ENCODE measurements around the gene WDR41.

The WDR41 gene

DNA sequence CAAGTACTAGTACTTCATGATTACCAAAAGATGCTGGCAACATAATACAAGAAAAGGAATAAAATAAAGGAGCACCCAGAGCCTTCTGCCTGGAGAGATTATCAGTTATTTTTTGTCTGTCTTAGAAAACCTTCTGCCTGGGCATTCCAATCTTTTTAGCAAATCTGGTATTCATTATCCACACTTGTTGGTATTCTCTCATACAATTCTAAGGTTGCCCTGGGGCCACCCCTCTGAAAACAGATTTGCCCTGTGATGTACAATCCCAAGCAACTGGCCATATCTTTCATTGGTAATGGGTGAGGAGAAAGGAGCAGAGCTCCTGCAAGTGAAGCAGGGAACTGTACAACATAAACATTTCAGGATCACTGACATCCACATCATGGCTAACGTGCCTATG is 47.8 kb downstream of the WDR41 start:
- no peak for DNase-seq

DNA sequence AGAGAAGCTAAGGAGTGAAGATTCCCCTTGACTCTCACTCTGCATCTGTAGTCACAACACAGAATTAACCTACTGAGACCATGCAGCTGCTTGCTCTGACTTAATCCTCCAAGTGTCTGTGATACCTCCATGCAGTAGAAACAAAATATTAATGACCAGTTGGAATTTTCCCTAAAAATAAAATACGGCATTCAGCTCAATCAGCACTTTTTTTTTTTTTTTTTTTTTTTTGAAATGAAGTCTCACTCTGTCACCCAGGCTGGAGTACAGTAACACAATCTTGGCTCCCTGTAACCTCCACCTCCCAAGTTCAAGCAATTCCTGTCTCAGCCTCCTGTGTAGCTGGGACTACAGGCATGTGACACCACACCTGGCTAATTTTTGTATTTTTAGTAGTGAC is 48.4 kb downstream of the WDR41 start:
- DNase-seq, result no peak

DNA sequence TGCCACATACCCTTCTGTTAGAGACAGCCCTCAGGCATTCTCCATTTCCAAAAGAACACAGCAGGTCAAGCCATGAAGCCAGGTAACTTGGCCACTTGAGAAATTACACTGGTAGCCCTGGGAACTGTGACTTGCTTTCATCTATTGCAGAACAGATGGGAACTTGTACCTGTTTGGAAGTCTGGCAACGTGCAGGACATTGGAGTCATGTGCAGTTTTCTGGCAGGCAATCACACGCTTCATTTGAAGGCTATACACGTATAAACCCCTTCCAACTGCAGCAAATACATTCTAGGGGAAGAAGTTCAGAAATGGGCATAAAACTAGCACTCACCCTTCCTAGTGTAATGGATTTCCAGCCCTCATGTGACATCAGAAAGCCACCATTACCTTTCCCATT is 54.0 kb downstream of the WDR41 start:
- no peak for DNase-seq

DNA sequence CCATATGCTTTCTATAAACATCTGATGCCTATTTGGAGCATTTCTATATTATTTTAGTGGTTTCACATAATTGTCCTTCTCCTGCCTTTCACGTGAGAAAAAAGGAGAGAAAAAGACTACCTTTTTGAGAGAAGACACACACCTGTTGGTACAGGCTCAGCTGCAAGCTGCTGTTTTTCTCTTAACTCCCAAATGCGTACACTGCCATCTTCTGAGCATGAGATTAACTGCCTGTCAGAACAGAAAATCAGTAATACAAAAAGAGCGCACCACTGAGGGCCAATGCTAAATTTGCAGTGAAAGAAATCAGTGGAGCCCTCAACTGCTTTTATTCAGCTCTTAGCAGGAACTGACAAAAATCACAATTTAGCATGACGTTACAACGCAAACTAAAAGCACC is 54.9 kb downstream of the WDR41 start:
- no peak for DNase-seq

DNA sequence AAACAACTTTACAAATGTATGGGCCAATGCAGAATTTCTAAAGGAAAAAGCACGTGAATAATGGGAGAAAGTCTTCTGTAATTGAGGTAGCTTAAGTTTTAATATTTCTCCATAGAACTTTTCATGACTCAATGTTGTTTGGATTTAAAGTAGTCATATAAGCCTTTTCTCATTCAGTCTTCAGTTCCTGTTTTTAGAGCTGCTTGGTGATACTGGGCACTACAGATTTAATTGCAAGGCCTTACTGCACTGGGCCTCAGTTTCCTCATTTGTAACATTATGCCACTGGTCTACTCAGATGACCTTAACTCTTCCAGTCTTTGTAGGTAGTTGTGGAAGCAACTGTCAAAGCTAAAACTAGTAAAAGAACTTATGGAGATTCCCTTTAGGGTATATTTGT is 60.4 kb downstream of the WDR41 start:
- DNase-seq, result no peak

DNA sequence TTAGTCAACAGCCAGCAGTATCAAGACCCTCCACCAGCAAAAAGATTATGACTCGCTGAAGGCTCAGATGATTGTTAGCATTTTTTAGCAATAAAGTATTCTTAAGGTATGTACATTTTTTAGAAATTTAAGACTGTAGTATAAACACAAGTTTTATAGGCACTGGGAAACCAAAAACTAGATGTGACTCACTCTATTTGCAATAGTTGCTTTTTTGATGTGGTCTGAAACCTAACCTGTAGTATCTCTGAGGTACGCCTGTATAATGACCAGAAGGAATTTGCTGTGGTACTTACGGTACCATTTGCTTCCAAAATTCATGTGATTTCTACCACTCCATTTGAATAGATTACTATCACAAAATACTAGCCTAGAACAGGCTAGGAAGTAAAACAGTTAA is 60.8 kb downstream of the WDR41 start:
- no peak for DNase-seq

DNA sequence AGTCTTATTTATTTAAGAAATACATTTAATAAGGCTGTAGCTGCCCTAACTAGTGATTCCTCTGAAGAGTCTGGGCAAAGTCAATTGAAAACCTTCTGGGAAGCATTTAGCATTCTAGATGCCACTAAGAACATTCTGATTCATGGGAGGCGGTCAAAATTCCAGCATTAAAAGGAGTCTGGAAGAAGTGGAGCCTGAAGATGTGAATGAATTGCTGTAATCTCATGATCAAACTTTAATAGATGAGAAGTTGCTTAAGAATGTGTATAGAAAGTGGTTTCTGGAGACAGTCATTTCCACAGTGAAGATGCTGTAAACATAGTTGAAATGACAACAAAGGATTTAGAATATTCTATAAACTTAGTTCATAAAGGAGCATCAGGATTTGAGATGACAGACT is 61.4 kb downstream of the WDR41 start:
- DNase-seq, result no peak

DNA sequence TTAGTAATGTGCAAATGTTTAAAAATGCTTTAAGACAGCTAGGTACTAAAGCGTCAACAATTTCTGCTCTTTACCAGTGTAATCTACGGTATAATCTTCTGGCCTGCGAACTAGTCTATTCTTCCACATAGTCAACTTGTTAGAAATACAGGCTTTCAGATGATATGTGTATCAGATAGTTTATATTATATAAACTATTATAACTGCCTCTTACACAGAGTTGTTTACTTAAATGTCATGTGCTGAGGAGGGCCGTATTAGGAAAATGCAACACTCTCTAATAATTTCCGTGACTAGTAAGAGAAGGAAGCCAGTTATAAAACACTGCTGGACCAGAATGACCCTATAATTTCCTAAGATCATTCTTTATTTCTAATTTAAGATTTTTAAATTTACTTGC is 63.6 kb downstream of the WDR41 start:
- DNase-seq, result no peak

DNA sequence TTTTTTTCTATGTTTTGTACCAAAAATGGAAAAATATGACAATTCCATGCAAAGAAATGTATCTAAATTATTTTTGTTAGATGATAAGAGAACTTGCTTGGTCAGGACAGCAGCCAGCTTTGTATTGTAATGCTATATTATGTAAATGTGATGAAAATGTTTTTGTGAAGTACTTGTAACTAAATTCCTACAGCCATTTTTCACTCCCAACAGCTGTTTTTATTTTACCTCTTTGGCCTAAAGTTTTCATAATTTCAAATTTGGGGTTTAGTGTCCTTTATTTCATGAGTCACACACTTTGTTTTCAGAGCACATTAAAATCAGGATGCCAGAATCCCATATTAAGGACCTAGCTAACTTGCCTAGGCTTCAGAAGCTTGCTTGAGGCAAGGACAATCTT is 64.1 kb downstream of the WDR41 start:
- DNase-seq, result no peak

DNA sequence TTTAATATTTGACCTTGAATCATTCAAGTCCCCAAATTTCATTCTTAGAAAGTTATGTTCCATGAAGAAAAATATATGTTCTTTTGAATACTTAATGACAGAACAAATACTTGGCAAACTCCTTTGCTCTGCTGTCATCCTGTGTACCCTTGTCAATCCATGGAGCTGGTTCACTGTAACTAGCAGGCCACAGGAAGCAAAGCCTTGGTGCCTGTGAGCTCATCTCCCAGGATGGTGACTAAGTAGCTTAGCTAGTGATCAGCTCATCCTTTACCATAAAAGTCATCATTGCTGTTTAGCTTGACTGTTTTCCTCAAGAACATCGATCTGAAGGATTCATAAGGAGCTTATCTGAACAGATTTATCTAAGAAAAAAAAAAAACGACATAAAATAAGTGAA is 65.4 kb downstream of the WDR41 start:
- no peak for DNase-seq

DNA sequence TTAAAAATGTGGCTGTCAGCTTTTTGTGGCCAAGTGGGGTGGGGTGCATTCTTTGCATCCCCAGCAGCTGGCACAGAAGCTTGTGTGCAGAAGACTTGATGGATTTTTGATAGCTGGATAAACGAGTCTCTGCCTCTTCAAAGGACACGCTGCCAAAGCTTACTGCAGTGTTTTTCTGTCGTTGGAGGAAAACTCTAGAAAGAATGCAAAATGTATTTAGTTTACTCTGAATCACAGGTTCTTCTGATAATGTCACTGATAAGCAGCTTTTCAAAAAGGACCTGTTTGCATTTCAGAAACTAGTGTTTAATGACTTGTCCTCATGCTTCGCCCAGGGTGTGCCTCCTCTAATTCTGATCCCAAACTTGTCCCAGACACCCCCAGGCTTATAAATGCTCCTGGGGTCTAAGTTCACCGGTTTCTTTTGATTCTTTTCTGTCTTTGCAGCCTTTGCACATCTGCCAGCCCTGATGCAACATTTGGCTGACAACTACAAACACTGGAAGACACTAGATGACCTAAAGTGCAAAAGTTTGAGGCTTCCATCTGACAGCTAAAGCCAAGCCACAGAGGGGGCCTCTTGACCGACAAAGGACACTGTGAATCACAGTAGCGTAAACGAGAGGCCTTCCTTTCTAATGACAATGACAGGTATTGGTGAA is 66.0 kb downstream of the WDR41 start:
- no peak for DNase-seq

DNA sequence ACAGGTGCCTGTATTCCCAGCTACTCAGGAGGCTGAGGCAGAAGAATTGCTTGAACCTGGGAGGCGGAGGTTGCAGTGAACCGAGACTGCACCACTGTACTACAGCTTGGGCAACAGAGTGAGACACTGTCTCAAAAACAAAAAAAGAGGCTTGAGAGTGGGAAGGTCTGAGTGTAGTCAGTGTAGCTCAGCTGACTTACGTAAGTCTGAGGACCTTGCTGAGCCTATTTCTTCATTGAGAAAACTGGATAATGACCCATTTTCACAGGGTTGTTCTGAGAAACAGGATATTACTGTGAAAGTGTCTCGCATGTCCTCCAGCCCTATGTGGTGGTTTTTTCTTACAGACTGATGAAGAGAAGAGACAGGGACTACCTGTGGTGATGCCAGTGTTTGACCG is 66.7 kb downstream of the WDR41 start:
- DNase-seq, result no peak

DNA sequence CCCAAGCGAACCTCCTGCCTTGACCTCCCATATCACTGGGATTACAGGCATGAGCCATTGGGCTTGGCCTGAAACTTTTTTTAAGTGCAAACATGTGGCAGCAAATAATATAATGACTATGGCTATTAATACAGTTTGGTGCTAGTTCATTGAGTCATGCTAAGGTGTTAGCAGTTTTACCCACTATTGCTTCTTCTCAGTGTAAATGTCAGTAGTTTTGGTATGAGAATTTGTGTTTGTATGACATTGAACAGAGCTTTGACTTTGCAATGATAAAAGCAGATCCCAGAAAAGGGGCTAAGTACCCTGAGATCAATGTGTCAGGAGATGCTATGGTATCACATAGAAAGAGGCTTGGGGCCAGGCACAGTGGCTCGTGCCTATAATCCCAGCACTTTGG is 67.2 kb downstream of the WDR41 start:
- DNase-seq, result no peak

DNA sequence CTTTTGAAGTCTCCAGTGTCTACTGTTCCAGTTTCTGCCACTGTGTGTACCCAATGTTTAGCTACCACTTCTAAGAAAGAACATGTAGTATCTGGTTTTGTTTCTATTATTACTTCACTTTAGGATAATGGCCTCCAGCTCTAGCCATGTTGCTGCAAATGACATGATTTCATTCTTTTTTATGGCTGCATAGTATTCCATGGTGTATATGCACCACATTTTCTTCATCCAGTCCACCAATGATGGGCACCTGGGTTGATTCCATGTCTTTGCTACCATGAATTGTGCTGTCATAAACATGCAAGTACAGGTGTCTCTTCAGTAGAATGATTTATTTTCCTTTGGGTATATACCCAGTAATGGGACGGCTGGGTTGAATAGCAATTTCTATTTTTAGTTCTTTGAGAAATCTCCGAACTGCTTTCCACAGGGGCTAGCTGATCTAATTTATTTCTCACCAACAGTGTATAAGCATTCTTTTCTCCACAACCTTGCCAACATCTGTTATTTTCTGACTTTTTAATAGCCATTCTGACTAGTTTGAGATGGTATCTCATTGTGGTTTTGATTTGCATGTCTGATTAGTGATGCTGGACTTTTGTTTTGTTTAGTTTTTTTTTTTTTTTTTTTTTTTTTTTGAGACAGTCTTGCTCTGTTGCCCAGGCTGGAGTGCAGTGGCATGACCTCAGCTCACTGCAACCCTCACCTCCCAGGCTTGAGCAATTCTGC is 68.9 kb downstream of the WDR41 start:
- no peak for DNase-seq

DNA sequence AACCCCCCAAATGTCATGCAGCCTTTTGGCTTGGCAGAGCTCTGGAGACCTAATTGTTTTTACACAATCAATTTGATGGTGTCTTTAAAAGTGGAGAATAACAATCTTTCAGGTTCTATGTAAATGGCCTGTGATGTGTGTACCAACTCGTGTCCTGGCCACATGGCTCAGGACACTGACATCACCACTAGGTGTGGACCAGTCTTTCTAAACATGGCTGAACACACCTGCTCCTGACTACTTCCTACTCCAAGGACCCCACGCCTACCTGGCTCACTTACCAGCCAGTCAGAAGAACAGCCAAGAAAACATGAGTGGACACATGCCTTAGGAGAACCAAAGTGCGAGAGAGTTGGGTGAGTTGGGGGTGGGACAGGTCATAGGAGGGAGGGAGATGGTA is 71.2 kb downstream of the WDR41 start:
- DNase-seq, result no peak

DNA sequence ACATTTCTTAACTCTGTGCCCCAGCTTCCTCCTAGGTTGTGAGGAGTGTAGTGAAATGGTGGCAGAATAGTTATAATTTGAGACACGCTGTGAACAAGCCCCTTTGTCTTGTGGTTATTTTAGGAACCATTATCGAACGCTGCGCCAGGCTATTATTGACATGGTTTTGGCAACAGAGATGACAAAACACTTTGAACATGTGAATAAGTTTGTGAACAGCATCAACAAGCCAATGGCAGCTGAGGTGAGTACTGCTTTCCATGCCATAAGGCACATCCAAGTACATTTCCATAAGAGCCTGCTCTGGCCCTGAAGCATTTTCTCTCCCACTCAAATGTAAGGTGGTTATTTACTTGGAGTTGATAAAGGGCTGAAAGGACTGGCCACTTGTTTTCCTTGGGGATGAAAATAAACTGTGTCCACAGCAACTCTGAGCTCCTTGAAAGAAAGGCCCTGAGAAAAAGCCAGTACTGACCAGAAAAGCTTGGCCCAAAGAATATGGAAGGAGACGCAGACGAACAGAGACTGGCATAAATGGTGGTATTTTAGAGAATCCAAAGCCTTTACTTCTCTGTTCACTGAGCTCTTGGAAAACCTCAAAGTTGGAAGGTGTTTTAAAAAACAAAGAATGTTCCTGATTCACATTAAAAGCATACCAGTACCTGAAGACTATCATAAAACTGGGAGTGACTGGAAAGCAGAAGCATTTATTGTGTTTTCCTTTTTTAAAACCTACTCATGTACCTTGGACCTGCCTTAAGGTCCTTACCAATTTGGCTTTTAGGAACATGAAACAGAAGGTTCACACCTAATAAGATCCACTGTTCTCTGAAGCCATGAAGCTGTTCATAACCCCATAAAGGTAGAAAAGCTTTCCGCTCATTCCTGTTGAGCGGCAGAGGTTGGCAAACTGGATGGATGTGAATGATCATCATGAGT is 72.2 kb downstream of the WDR41 start:
- DNase-seq, result no peak

DNA sequence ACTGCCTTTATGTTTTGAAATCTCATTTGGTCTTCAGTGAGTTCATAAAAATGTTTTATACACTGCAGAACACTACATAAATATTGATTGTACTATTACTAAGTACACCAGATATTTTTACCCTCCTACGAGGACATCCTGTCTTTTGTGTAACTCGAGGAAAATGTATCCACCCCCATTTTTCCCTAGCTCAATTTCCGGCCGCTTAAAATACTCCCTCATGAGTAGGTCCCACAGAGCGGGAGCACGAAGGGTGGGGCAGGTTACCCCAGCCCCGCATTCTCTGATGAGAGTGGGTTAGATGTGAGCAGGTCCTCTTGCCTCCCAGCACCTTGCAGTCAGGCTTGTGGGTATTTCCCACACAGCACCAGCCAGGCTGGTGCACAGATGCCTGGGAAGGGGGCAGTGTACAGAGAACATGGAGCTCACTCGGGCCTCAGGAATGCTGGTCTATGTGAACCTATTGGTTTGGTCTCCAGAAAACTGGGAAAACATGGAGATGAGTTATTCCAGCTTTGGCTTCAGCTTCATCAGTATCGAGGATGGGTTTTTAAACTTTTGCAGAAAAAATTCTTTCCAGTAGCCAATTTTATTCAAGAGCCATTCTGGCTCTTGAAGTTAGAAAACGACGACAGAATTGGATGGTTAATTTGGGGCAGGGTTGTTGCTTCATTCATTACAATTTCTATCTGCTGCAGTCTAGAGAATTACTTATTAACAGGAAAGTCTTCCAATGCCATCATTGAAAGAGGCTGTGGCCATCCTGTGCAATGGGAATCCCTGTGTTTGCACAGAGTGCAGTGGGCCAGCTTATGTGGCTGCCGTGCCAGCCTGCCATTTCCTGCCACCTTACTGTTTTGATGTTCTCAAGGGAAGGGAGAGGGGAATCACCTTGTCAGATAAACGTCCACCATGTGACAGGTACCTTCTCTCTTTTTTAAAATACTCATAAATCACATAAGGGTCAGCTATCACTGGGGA is 73.2 kb downstream of the WDR41 start:
- no peak for DNase-seq

DNA sequence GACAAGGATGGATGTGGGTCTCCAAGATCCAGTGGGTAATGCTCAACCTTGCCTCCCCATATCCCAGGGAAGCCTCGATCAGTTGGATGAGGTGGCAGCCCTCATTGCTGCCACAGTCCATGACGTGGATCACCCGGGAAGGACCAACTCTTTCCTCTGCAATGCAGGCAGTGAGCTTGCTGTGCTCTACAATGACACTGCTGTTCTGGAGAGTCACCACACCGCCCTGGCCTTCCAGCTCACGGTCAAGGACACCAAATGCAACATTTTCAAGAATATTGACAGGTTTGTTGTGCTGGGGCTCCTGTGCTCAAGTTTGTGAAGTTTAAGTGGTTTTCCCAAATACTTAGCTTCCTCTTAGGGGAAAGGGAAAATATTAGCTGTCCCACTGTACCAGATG is 74.0 kb downstream of the WDR41 start:
- DNase-seq, result no peak

DNA sequence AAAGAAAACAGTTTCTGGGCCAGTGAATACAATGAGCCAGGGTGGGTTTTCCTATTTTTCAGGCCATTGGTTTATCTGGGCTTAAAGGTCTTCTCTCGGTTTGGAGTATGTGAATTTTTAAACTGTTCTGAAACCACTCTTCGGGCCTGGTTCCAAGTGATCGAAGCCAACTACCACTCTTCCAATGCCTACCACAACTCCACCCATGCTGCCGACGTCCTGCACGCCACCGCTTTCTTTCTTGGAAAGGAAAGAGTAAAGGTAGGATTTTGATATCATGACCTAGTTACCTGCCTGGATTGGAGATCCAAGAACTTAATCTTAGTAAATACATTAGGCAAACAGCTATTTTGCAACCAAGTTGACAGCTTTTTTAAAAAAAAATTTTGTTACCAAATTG is 79.1 kb downstream of the WDR41 start:
- no peak for DNase-seq

DNA sequence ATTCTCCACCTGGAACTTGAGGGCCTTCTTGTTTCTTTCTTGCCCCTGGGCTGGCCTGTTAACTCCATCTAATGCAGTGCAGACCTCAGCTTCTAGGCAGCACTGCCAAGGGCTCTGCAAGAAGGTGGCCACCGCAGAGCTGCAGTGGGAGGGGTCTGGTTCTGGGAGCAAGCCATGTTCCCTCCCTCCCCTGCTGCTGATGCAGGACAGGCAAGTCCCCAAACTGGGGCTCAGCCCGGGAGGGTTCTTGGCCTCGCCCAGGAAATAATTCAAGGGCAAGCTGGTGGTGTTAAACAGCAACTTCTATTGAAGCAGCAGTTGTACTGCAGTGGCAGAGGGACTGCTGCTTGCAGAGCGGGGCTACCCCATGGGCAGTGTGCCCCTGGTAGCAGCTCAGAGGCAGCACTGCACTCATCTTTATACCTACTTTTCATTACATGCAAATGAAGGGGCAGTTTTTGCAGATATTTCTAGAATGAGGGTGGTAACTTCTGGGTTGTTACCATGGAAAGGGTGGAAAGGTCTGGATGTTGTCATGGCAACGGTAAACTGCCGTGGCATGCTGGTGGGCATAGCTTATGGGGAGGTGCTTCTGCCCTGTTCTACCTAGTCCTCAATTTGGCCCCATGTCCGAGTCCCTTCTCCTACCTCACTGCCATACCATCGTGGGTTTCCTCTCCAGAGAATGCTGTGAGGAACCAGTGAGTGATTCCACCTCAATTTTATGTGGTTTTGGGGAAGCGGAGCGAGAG is 82.1 kb downstream of the WDR41 start:
- DNase-seq, result no peak

DNA sequence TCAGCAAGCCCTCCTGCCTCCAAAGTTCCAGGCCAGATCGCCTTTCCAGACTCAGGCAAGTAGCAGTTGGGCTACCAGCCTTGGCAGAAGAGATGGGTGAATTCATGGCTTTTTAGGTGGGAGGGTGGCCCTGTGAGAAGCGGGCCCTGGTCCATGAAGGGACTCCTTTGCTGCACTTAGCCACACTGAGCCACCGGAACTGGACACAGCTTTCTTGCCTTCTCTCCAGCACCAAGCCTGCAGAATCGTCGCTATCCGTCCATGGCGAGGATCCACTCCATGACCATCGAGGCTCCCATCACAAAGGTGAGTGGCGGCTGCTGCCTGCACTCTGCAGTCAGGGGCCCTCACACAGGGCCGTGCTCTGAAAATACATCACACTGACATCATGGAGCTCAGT is 85.0 kb downstream of the WDR41 start:
- DNase-seq, result no peak

DNA sequence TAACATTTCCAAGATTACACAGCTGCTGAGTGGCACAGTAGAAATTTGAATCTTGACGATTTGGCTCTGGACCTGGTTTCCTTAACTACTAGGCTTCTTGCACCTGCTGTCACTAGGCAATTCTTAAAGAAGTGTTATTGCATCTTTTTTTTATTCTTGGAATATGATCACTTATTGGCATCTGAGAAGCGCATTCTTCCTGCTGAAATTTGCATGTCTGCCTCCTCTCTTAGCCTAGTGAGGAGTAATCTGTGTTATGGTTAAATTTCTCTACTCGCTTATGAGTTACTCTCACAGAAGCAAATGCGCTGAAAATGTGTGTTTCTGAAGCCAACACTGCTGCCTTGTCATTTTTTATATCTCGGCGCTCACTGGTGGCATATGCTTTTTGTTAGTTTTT is 89.3 kb downstream of the WDR41 start:
- no peak for DNase-seq
